NOMO-1 treated with dmso at 0.1 percent for 144 hours (cell line): ENCODE measurements around the gene FUZ.

Source experiments
- DNase-seq: peaks from one replicate; lab custom pipeline; 2025; ENCODE audit not compliant: unreplicated experiment; lab: John Stamatoyannopoulos, UW

FUZ gene

GRCh38 chr19:49807904-49808675 is 5.0 kb downstream of the FUZ start:
- no peak for DNase-seq

GRCh38 chr19:49807058-49807903 is 5.8 kb downstream of the FUZ start:
- DNase-seq, result peak; percentile 32

GRCh38 chr19:49806620-49806959 is 6.5 kb downstream of the FUZ start:
- DNase-seq, result no peak

- DNase-seq, result no peak
Observed at GRCh38 chr19:49805822-49806619, 7.1 kb downstream of the FUZ start.

- no peak for DNase-seq
Observed at GRCh38 chr19:49803529-49803856, 9.6 kb downstream of the FUZ start.

- no peak for DNase-seq
Observed at GRCh38 chr19:49802836-49803528, 10.1 kb downstream of the FUZ start.

GRCh38 chr19:49801966-49802661 is 11.0 kb downstream of the FUZ start:
- DNase-seq, result no peak

GRCh38 chr19:49801401-49801888 is 11.6 kb downstream of the FUZ start:
- DNase-seq, result no peak

- DNase-seq, result no peak
Observed at GRCh38 chr19:49800771-49801170, 12.3 kb downstream of the FUZ start.

- DNase-seq, result no peak
Observed at GRCh38 chr19:49799798-49800376, 13.2 kb downstream of the FUZ start.

GRCh38 chr19:49799271-49799797 is 13.8 kb downstream of the FUZ start:
- no peak for DNase-seq

GRCh38 chr19:49798574-49798973 is 14.5 kb downstream of the FUZ start:
- no peak for DNase-seq

GRCh38 chr19:49795615-49796014 is 17.5 kb downstream of the FUZ start:
- DNase-seq, result no peak

GRCh38 chr19:49793561-49793840 is 19.6 kb downstream of the FUZ start:
- no peak for DNase-seq

- no peak for DNase-seq
Observed at GRCh38 chr19:49792829-49793560, 20.1 kb downstream of the FUZ start.

GRCh38 chr19:49791776-49792445 is 21.2 kb downstream of the FUZ start:
- no peak for DNase-seq

- DNase-seq, result no peak
Observed at GRCh38 chr19:49790866-49791265, 22.2 kb downstream of the FUZ start.

GRCh38 chr19:49788857-49789256 is 24.2 kb downstream of the FUZ start:
- no peak for DNase-seq

GRCh38 chr19:49787746-49788145 is 25.3 kb downstream of the FUZ start:
- DNase-seq, result no peak
